Measurements from ENCODE around the gene PAPOLG. TPM values are rescaled to one million over a fixed set of nuclear protein-coding genes. Genes with fewer than 3 reads are reported as not detected.

PAPOLG gene
- total and polyA plus RNA-seq, 2 donors (not counting 3 experiments of a cell fraction or from before 2014, with no cell fraction given), result 4.2 to 14.9 TPM

GRCh38 chr2:60778352-60778751 lies 22.3 kb downstream of the PAPOLG start:
- H3K27me3 ChIP-seq (ENCODE audit: control insufficient read depth in 2 of 2, insufficient read depth in 2 of 2, low read length in 2 of 2), result no peaks in the 10 kb centered on the region
- H3K36me3 ChIP-seq (ENCODE audit: control insufficient read depth in 2 of 2, extremely low read depth in 1 of 2, insufficient read depth in 2 of 2, low read length in 2 of 2), result peaks cover 15 to 16% of the 10 kb centered on the region in 2 experiments
- FAIRE-seq, result no peak

More at GRCh38 chr2:60778352-60778751, 22.3 kb downstream of the PAPOLG start:
- H2AFZ ChIP-seq (ENCODE audit: low read depth, low read length), result no peak overlapping the region
- POLR2A ChIA-PET, result no interaction called here
- H3K4me3 ChIP-seq (replicated peaks in 1 of 3; ENCODE audit: insufficient read depth in 1 of 3, low read depth in 1 of 3, low read length in 3 of 3), result no peak overlapping the region
- dilution Hi-C loops (cut with MboI; ENCODE audit: extremely low pct_ligation_motif_present, low sequenced_read_pairs) (no loop called here), intact Hi-C loops (cut with micrococcal nuclease) (loop anchor here (1.0 kb wide), 1 partner anchor 45 kb away; no protein-coding TSS in a partner anchor)
- TF ChIP-seq, protein P1, sequence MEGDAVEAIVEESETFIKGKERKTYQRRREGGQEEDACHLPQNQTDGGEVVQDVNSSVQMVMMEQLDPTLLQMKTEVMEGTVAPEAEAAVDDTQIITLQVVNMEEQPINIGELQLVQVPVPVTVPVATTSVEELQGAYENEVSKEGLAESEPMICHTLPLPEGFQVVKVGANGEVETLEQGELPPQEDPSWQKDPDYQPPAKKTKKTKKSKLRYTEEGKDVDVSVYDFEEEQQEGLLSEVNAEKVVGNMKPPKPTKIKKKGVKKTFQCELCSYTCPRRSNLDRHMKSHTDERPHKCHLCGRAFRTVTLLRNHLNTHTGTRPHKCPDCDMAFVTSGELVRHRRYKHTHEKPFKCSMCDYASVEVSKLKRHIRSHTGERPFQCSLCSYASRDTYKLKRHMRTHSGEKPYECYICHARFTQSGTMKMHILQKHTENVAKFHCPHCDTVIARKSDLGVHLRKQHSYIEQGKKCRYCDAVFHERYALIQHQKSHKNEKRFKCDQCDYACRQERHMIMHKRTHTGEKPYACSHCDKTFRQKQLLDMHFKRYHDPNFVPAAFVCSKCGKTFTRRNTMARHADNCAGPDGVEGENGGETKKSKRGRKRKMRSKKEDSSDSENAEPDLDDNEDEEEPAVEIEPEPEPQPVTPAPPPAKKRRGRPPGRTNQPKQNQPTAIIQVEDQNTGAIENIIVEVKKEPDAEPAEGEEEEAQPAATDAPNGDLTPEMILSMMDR (IDR thresholded peaks at IDR 0.05; ENCODE audit: extremely low read depth in 1 of 2, insufficient read depth in 1 of 2, low read depth in 1 of 2, low read length in 2 of 2), result no peak
- TF ChIP-seq JUN (IDR thresholded peaks at IDR 0.05; ENCODE audit: borderline replicate concordance, insufficient read depth, insufficient read length, low read depth) (no peak), GATA2 (IDR thresholded peaks at IDR 0.05; ENCODE audit: insufficient read depth, insufficient read length, low read depth, low read length) (no peak), MYC (IDR thresholded peaks at IDR 0.05; ENCODE audit: low read depth, low read length) (no peak), FOS (IDR thresholded peaks at IDR 0.05; ENCODE audit: borderline replicate concordance, insufficient read depth, low read length) (no peak), POLR2AphosphoS5 (IDR thresholded peaks at IDR 0.05; ENCODE audit: insufficient read depth, low read depth, low read length) (no peak), EZH2 (IDR thresholded peaks at IDR 0.05; ENCODE audit: borderline replicate concordance, low read depth, low read length, severe bottlenecking) (no peak), POLR2A (IDR thresholded peaks at IDR 0.05; ENCODE audit: low read depth, low read length) (no peak)
- TF ChIP-seq, protein P2, sequence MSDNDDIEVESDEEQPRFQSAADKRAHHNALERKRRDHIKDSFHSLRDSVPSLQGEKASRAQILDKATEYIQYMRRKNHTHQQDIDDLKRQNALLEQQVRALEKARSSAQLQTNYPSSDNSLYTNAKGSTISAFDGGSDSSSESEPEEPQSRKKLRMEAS (IDR thresholded peaks at IDR 0.05; ENCODE audit: insufficient read depth, insufficient read length), result no peak
- H3K27ac ChIP-seq (ENCODE audit: insufficient read depth, low read depth, low read length), result no peak overlapping the region
- no peaks in the 10 kb centered on the region for H3K4me1 ChIP-seq (ENCODE audit: control insufficient read depth, extremely low read depth, insufficient read depth, low read length)
- no peaks in the 10 kb centered on the region for H3K9me3 ChIP-seq (replicated peaks; ENCODE audit: control insufficient read depth, insufficient read depth, low read length)
- DNase-seq (ENCODE audit: low read depth, low spot score), result no peak
- no peaks in the 10 kb centered on the region for H4K20me1 ChIP-seq (replicated peaks; ENCODE audit: control insufficient read depth, extremely low read depth, insufficient read depth, low read length)
- H3K9ac ChIP-seq (replicated peaks; ENCODE audit: extremely low read depth, insufficient read depth, low read length), result no peak overlapping the region
- H3K4me2 ChIP-seq (ENCODE audit: insufficient read depth, low read length), result no peak overlapping the region
- no TSS peak for BruUV-seq (replicated peaks)
- H3K79me2 ChIP-seq (ENCODE audit: control insufficient read depth, insufficient read depth, low read length), result no peaks in the 10 kb centered on the region
- CTCF ChIA-PET, result interaction anchor here (1.7 kb wide), 1 partner anchor 221 kb away, joined by 6 read pairs; no protein-coding TSS in a partner anchor
- no peaks in the 10 kb centered on the region for H3K9me1 ChIP-seq (replicated peaks; ENCODE audit: control insufficient read depth, extremely low read depth, insufficient read depth, low read length)
